H1 (cell line): ENCODE results near the gene ZNF24. TPM values are rescaled to one million over a fixed set of nuclear protein-coding genes. Genes with fewer than 3 reads are reported as not detected.

Experiments used
- RFX5 ChIP-seq: IDR thresholded peaks from 2 replicates; pipeline ENCODE4 v1.6.1; 2011; ENCODE audit warnings: low read depth, low read length, improper control_type of control experiment, borderline replicate concordance
- RXRA ChIP-seq: IDR thresholded peaks from 2 replicates; pipeline ENCODE4 v1.6.1; 2011; ENCODE audit warnings: low read depth, mild to moderate bottlenecking, low read length, moderate library complexity; ENCODE audit not compliant: insufficient read depth
- SIRT6 ChIP-seq: IDR thresholded peaks from one replicate; pipeline ENCODE4 v1.7.1; 2012; ENCODE audit warnings: low read length, inconsistent platforms
- SP4 ChIP-seq: IDR thresholded peaks from 2 replicates; pipeline ENCODE4 v1.6.1; 2012; ENCODE audit warnings: low read length, inconsistent platforms
- TAF7 ChIP-seq: optimal IDR thresholded peaks from 2 replicates; pipeline ENCODE3; 2011; ENCODE audit warnings: low read depth, mild to moderate bottlenecking, inconsistent platforms, low read length, moderate library complexity, borderline replicate concordance
- TBP ChIP-seq: IDR thresholded peaks from 2 replicates; pipeline ENCODE4 v1.6.1; 2011; ENCODE audit warnings: low read depth, low read length, improper control_type of control experiment
- TCF12 ChIP-seq: IDR thresholded peaks from 2 replicates; pipeline ENCODE4 v1.6.1; 2011; ENCODE audit warnings: low read depth, mild to moderate bottlenecking, low read length
- polyA plus RNA-seq, 7 experiments: library from polyadenylated mRNA; depleted of rRNA in 3 of 7; stranded (reverse) in 5 of 7; unstranded in 2 of 7; fragments of >200 nt in 5 of 7; fragments of 200-250 nt in 2 of 7; gene quantifications; 1 replicate in 5 of 7; 2 replicates in 1 of 7; 4 replicates in 1 of 7; pipeline versions ENCODE4 v1.2.1 to v1.2.3, GENCODE V29; 2011 to 2013; ENCODE audit warnings: missing spikeins in 2 of 7, mixed read lengths in 2 of 7
- total RNA-seq: library from RNA; stranded (reverse); fragmentation: NEBNext Ultra II Directional; extraction: Animal tissue kit (Norgen Biotek cat#: 25700); gene quantifications from 2 replicates; pipeline ENCODE4 v1.2.1, GENCODE V29; 2021

The ZNF24 gene
- total and polyA plus RNA-seq, 2 of the 8 experiments (the other 6 are each of a cell fraction or from before 2014, with no cell fraction given): 12.5 to 56.9 TPM

- TF ChIP-seq SIRT6: no peak
- no peak for TF ChIP-seq RFX5
- no peak for TF ChIP-seq TBP
- no peak for TF ChIP-seq RXRA
- TF ChIP-seq SP4: no peak
- no peak for TF ChIP-seq TAF7
- TF ChIP-seq TCF12: no peak
These were observed 32.7 kb downstream of the ZNF24 start (continued) for GRCh38 chr18:35311496-35311895.
